ENCODE measurements around the gene DGKG.

DGKG gene

GRCh38 chr3:186123012-186123411, 239.0 kb downstream of the DGKG start:
- ChIA-PET CTCF (interaction anchor here (0.9 kb wide), 1 partner anchor 149 kb away, joined by 3 read pairs; no protein-coding TSS in a partner anchor), POLR2A (no interaction called here)
- TF ChIP-seq, protein P1, sequence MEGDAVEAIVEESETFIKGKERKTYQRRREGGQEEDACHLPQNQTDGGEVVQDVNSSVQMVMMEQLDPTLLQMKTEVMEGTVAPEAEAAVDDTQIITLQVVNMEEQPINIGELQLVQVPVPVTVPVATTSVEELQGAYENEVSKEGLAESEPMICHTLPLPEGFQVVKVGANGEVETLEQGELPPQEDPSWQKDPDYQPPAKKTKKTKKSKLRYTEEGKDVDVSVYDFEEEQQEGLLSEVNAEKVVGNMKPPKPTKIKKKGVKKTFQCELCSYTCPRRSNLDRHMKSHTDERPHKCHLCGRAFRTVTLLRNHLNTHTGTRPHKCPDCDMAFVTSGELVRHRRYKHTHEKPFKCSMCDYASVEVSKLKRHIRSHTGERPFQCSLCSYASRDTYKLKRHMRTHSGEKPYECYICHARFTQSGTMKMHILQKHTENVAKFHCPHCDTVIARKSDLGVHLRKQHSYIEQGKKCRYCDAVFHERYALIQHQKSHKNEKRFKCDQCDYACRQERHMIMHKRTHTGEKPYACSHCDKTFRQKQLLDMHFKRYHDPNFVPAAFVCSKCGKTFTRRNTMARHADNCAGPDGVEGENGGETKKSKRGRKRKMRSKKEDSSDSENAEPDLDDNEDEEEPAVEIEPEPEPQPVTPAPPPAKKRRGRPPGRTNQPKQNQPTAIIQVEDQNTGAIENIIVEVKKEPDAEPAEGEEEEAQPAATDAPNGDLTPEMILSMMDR (IDR thresholded peaks at IDR 0.05; ENCODE audit: insufficient read depth, low read length, missing control alignments) = no peak
- H3K4me3 ChIP-seq (ENCODE audit: low read depth, low read length) = no peak overlapping the region
- no peak for DNase-seq (ENCODE audit: low read depth, low spot score)

DNA sequence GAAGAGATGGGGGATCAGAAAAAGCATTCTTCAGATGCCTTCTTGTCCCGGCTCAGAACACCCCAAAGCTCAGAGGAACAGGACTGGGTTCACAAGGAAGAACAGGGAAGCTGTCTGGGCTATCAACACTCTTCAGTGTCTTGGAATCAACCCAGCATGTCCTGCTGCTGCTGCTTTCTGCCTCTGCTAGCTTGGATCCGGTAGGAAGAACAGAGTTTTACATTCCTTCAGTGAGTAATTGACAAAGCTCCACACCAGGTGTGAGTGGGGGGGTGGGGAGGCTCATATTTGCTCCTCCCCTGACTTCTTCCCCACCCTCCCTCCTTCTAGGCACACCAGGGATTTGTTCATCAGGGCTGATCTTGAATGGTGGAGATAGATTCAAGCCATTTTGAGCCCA, 240.1 kb downstream of the DGKG start:
- no peak for DNase-seq (ENCODE audit: low read depth, low spot score)
- POLR2A ChIA-PET = no interaction called here
- CTCF ChIA-PET = no interaction called here
- no peak overlapping the region for H3K4me3 ChIP-seq (ENCODE audit: low read depth, low read length)
- TF ChIP-seq, protein P1 (IDR thresholded peaks at IDR 0.05; ENCODE audit: insufficient read depth, low read length, missing control alignments) = no peak

- POLR2A ChIA-PET = no interaction called here
- CTCF ChIA-PET = no interaction called here
Measured at GRCh38 chr3:186121278-186121677, 240.8 kb downstream of the DGKG start.

DNA sequence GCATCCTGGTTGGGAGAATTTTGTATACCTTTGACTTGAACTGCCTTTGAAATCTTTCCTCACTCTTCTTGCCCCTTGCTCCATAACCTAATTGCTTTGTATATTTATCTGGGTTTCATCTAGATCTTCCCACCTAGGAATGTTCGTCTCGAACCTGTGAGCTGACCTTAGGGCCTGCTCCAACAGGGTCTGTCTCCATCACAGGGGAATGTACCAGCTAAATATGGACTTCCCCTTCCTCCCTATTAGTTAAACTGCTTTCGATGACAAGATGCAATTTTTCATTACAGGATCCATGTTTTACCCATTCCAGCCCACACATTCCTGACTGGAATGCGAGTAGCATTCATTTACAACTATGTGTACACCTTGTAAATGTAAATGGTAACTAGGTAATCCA, 242.5 kb downstream of the DGKG start:
- CTCF ChIA-PET = no interaction called here
- H3K4me3 ChIP-seq (ENCODE audit: low read depth, low read length) = no peak overlapping the region
- no peak for DNase-seq (ENCODE audit: low read depth, low spot score)
- TF ChIP-seq, protein P1 (IDR thresholded peaks at IDR 0.05; ENCODE audit: insufficient read depth, low read length, missing control alignments) = no peak
- POLR2A ChIA-PET = no interaction called here

More at GRCh38 chr3:186121278-186121677, 240.8 kb downstream of the DGKG start:
- DNase-seq (ENCODE audit: low read depth, low spot score) = no peak
- H3K4me3 ChIP-seq (ENCODE audit: low read depth, low read length) = no peak overlapping the region
- TF ChIP-seq, protein P1 (IDR thresholded peaks at IDR 0.05; ENCODE audit: insufficient read depth, low read length, missing control alignments) = no peak

- POLR2A ChIA-PET = no interaction called here
- H3K4me3 ChIP-seq (ENCODE audit: low read depth, low read length) = no peak overlapping the region
- TF ChIP-seq, protein P1 (IDR thresholded peaks at IDR 0.05; ENCODE audit: insufficient read depth, low read length, missing control alignments) = no peak
- CTCF ChIA-PET = no interaction called here
- no peak for DNase-seq (ENCODE audit: low read depth, low spot score)
Measured at GRCh38 chr3:186118692-186119091, 243.3 kb downstream of the DGKG start.

DNA sequence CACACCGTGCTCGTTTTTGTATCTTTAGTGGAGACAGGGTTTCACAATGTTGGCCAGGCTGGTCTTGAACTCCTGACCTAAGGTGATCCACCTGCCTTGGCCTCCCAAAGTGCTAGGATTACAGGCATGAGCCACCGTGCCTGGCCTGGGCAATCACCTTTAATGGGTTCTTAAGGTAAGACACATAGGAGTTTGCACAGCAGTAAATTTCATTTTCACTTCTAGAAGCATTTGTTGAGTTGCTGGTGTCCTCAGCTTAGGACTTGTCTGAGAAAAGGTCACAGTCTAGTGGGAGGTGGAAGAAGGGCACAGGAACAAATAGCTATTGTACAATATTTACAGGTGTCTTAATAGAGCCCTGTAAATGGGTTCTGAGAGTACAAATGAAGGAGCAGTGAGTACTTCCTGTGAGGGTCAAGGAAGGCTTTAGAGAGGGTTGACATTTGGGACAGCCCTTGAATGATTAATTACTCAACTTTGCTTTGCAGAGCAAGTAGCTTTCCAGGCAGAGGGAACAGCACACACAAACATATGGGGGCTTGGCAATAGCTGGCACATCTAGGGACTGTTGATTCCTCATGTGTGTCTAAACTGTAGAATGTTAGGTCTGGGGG, 244.4 kb downstream of the DGKG start:
- no peak overlapping the region for H3K4me3 ChIP-seq (ENCODE audit: low read depth, low read length)
- CTCF ChIA-PET = interaction anchor here (0.5 kb wide), 1 partner anchor 810 kb away, joined by 3 read pairs; no protein-coding TSS in a partner anchor
- TF ChIP-seq, protein P1 (IDR thresholded peaks at IDR 0.05; ENCODE audit: insufficient read depth, low read length, missing control alignments) = no peak
- POLR2A ChIA-PET = no interaction called here
- no peak for DNase-seq (ENCODE audit: low read depth, low spot score)

Measured in AG04449 (cell line).